ENCODE data around the gene COL9A1. TPM values are rescaled to one million over a fixed set of nuclear protein-coding genes. Genes with fewer than 3 reads are reported as not detected.
A peak's percentile ranks its signal among the peaks of the same experiment; 100 is the strongest.

Gene COL9A1
- total and polyA plus RNA-seq, 9 of the 15 experiments (the other 6 are each of a cell fraction or from before 2014, with no cell fraction given): 0.01 to 0.13 (median 0.06) TPM; not detected in 1

DNA sequence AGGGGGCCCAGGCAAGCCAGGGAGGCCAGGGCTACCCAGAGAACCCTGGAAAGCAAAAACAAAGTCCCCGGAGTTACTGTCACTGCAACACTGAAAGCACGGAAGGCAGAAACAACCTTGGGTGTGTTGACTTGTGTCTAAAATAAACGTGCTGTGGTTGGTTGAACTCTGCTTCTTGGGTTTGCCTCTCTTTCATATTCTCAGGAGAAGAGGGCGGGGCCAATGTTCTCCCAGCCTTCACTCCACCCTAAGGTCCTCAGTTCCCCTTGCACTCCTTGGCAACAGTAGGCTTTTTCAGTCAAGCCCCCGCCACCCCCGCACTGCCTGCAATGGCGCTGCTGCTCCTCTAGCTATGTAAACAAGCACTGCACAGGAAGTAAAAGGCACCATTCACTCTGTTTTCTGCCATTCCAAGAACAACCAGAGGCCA is 60.9 kb downstream of the COL9A1 start (continued):
- TF ChIP-seq ZNF133 (CRISPR knock-in tag; IDR thresholded peaks at IDR 0.05) (no peak), GABPA (tag; conservative IDR thresholded peaks at IDR 0.05; ENCODE audit: low read depth) (peak; percentile 53; the same call in 1 of the 2 replicates), FOXK2 (conservative IDR thresholded peaks at IDR 0.05 in 1 of 2, IDR thresholded peaks at IDR 0.05 in 1 of 2; ENCODE audit: low read depth in 2 of 2) (peak; percentile 91 to 93), PHF21A (IDR thresholded peaks at IDR 0.05; ENCODE audit: borderline replicate concordance, low read depth) (no peak), ELF4 (CRISPR knock-in tag; IDR thresholded peaks at IDR 0.05) (no peak), JUN (IDR thresholded peaks at IDR 0.05; ENCODE audit: borderline replicate concordance, low read depth, low read length) (no peak), JUN (CRISPR knock-in tag; IDR thresholded peaks at IDR 0.05; ENCODE audit: borderline replicate concordance) (no peak), SPI1 (IDR thresholded peaks at IDR 0.05; ENCODE audit: borderline replicate concordance, low read depth, low read length) (peak; percentile 11; the same call in 1 of the 2 replicates), ZC3H4 (CRISPR knock-in tag; IDR thresholded peaks at IDR 0.05; ENCODE audit: borderline replicate concordance) (no peak), MAFG (tag; conservative IDR thresholded peaks at IDR 0.05) (no peak), MAFF (IDR thresholded peaks at IDR 0.05; ENCODE audit: low read length) (no peak)
- TF ChIP-seq, protein P1, sequence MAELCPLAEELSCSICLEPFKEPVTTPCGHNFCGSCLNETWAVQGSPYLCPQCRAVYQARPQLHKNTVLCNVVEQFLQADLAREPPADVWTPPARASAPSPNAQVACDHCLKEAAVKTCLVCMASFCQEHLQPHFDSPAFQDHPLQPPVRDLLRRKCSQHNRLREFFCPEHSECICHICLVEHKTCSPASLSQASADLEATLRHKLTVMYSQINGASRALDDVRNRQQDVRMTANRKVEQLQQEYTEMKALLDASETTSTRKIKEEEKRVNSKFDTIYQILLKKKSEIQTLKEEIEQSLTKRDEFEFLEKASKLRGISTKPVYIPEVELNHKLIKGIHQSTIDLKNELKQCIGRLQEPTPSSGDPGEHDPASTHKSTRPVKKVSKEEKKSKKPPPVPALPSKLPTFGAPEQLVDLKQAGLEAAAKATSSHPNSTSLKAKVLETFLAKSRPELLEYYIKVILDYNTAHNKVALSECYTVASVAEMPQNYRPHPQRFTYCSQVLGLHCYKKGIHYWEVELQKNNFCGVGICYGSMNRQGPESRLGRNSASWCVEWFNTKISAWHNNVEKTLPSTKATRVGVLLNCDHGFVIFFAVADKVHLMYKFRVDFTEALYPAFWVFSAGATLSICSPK (IDR thresholded peaks at IDR 0.05; ENCODE audit: borderline replicate concordance): no peak
- TF ChIP-seq, protein P2, sequence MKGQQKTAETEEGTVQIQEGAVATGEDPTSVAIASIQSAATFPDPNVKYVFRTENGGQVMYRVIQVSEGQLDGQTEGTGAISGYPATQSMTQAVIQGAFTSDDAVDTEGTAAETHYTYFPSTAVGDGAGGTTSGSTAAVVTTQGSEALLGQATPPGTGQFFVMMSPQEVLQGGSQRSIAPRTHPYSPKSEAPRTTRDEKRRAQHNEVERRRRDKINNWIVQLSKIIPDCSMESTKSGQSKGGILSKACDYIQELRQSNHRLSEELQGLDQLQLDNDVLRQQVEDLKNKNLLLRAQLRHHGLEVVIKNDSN (CRISPR knock-in tag; IDR thresholded peaks at IDR 0.05): no peak
- TF ChIP-seq, protein P3, sequence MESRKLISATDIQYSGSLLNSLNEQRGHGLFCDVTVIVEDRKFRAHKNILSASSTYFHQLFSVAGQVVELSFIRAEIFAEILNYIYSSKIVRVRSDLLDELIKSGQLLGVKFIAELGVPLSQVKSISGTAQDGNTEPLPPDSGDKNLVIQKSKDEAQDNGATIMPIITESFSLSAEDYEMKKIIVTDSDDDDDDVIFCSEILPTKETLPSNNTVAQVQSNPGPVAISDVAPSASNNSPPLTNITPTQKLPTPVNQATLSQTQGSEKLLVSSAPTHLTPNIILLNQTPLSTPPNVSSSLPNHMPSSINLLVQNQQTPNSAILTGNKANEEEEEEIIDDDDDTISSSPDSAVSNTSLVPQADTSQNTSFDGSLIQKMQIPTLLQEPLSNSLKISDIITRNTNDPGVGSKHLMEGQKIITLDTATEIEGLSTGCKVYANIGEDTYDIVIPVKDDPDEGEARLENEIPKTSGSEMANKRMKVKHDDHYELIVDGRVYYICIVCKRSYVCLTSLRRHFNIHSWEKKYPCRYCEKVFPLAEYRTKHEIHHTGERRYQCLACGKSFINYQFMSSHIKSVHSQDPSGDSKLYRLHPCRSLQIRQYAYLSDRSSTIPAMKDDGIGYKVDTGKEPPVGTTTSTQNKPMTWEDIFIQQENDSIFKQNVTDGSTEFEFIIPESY (CRISPR knock-in tag; IDR thresholded peaks at IDR 0.05): no peak
- TF ChIP-seq, protein P4, sequence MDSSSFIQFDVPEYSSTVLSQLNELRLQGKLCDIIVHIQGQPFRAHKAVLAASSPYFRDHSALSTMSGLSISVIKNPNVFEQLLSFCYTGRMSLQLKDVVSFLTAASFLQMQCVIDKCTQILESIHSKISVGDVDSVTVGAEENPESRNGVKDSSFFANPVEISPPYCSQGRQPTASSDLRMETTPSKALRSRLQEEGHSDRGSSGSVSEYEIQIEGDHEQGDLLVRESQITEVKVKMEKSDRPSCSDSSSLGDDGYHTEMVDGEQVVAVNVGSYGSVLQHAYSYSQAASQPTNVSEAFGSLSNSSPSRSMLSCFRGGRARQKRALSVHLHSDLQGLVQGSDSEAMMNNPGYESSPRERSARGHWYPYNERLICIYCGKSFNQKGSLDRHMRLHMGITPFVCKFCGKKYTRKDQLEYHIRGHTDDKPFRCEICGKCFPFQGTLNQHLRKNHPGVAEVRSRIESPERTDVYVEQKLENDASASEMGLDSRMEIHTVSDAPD (CRISPR knock-in tag; IDR thresholded peaks at IDR 0.05): no peak
- TF ChIP-seq, protein P5, sequence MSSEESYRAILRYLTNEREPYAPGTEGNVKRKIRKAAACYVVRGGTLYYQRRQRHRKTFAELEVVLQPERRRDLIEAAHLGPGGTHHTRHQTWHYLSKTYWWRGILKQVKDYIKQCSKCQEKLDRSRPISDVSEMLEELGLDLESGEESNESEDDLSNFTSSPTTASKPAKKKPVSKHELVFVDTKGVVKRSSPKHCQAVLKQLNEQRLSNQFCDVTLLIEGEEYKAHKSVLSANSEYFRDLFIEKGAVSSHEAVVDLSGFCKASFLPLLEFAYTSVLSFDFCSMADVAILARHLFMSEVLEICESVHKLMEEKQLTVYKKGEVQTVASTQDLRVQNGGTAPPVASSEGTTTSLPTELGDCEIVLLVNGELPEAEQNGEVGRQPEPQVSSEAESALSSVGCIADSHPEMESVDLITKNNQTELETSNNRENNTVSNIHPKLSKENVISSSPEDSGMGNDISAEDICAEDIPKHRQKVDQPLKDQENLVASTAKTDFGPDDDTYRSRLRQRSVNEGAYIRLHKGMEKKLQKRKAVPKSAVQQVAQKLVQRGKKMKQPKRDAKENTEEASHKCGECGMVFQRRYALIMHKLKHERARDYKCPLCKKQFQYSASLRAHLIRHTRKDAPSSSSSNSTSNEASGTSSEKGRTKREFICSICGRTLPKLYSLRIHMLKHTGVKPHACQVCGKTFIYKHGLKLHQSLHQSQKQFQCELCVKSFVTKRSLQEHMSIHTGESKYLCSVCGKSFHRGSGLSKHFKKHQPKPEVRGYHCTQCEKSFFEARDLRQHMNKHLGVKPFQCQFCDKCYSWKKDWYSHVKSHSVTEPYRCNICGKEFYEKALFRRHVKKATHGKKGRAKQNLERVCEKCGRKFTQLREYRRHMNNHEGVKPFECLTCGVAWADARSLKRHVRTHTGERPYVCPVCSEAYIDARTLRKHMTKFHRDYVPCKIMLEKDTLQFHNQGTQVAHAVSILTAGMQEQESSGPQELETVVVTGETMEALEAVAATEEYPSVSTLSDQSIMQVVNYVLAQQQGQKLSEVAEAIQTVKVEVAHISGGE (CRISPR knock-in tag; IDR thresholded peaks at IDR 0.05): peak in 1 of 3 experiments; percentile 42; a peak in 1 of 6 replicates

Data from K562 (cell line).